Nephron progenitor cell (in vitro differentiated cells): ENCODE results near the gene XDH.

Source experiments
- DNase-seq: peaks from one replicate; pipeline ENCODE4 v3.0.0; 2021
- H3K27ac Mint-ChIP-seq: 2 replicates; pipeline ENCODE4 v1.8.0; 2021; ENCODE audit warnings: mild to moderate bottlenecking, moderate library complexity, mixed read lengths
- H3K27me3 Mint-ChIP-seq: 2 replicates; pipeline ENCODE4 v1.8.0; 2021; ENCODE audit warnings: mild to moderate bottlenecking, low read depth, mixed read lengths; ENCODE audit not compliant: poor library complexity
- H3K36me3 Mint-ChIP-seq: 2 replicates; pipeline ENCODE4 v1.8.0; 2021; ENCODE audit warnings: low read depth, mixed read lengths
- H3K4me1 Mint-ChIP-seq: 2 replicates; pipeline ENCODE4 v1.8.0; 2021; ENCODE audit warnings: mixed read lengths
- H3K4me3 Mint-ChIP-seq: 2 replicates; pipeline ENCODE4 v1.8.0; 2021; ENCODE audit warnings: mild to moderate bottlenecking, moderate library complexity, mixed read lengths
- H3K9me3 Mint-ChIP-seq: 2 replicates; pipeline ENCODE4 v1.8.0; 2021; ENCODE audit warnings: mild to moderate bottlenecking, moderate library complexity, mixed read lengths
- TF ChIP-seq, protein P1 (sequence below): fragments of 200-600 bp; sonication (generic); IDR thresholded peaks from 2 replicates; pipeline ENCODE4 v1.5.0; 2021; ENCODE audit warnings: antibody characterized with exemption

Gene XDH

DNA sequence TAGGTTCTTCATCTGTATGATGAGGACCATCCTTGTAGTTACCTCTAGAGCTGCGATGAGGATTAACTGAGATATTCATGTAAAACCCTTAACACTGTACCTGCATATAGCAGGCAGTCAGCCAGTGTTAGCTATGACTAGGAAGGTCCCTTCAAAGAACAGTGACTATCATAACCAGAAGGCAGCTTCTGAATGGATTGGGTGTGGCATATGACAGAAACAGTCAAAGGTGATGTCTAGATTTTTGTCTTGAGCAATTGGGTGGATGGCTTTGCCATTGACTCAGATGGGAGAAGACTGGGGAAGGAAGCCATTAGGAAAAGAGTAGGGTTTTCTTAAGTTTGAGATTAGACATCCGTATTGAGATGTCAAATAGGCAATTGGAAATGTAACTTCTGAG, 15.7 kb downstream of the XDH start:
- no peak overlapping the region for H3K4me3 Mint-ChIP-seq
- DNase-seq, result no peak
- peak overlapping the region; percentile 8 for H3K27ac Mint-ChIP-seq
- H3K27me3 Mint-ChIP-seq, result no peaks in the 10 kb centered on the region
- H3K36me3 Mint-ChIP-seq, result peaks cover 5% of the 10 kb centered on the region
- peaks cover 3% of the 10 kb centered on the region for H3K4me1 Mint-ChIP-seq
- TF ChIP-seq, protein P1, sequence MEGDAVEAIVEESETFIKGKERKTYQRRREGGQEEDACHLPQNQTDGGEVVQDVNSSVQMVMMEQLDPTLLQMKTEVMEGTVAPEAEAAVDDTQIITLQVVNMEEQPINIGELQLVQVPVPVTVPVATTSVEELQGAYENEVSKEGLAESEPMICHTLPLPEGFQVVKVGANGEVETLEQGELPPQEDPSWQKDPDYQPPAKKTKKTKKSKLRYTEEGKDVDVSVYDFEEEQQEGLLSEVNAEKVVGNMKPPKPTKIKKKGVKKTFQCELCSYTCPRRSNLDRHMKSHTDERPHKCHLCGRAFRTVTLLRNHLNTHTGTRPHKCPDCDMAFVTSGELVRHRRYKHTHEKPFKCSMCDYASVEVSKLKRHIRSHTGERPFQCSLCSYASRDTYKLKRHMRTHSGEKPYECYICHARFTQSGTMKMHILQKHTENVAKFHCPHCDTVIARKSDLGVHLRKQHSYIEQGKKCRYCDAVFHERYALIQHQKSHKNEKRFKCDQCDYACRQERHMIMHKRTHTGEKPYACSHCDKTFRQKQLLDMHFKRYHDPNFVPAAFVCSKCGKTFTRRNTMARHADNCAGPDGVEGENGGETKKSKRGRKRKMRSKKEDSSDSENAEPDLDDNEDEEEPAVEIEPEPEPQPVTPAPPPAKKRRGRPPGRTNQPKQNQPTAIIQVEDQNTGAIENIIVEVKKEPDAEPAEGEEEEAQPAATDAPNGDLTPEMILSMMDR, result no peak
- peaks cover 12% of the 10 kb centered on the region for H3K9me3 Mint-ChIP-seq

DNA sequence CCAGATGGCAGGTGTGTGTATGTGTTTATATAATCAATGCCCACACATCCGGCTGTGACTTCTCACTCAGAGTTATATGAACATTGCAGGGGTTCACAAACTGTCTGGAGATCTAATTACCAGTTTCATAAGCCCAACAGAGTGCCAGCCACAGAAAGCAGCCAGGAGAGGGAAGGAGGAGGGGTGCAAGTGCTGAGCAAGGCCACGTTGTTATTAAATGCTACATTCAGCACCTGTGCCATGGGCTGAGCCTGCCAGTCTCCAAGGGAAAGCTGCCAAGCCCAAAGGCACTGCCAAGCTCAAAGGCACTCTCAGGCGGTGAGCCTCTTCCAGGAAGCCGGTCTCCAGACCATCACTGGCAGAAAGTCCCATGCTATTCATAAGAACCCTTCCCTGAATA, 17.4 kb downstream of the XDH start:
- TF ChIP-seq, protein P1, result no peak
- H3K36me3 Mint-ChIP-seq, result peaks cover 5% of the 10 kb centered on the region
- peaks cover 3% of the 10 kb centered on the region for H3K4me1 Mint-ChIP-seq
- H3K9me3 Mint-ChIP-seq, result peaks cover 12% of the 10 kb centered on the region
- H3K27ac Mint-ChIP-seq, result no peak overlapping the region
- H3K27me3 Mint-ChIP-seq, result no peaks in the 10 kb centered on the region
- no peak for DNase-seq
- no peak overlapping the region for H3K4me3 Mint-ChIP-seq

DNA sequence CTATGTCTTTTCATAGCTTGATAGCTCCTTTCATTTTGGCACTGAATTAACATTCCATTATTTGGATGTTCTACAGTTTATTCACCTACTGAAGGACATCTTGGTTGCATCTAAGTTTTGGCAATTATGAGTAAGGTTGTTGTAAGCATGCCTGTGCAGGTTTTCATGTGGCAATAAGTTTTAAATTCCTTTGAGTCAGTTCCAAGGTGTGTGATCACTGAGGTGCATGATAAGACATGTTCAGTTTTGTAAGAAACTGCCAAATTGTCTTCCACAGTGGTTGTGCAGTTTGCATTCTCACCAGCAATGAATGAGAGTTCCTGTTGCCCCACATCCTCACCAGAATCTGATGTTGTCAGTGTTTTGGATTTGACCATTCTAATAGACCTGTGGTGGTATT, 24.2 kb downstream of the XDH start:
- no peaks in the 10 kb centered on the region for H3K4me1 Mint-ChIP-seq
- H3K9me3 Mint-ChIP-seq, result no peaks in the 10 kb centered on the region
- TF ChIP-seq, protein P1, result no peak
- H3K27me3 Mint-ChIP-seq, result peaks cover 10% of the 10 kb centered on the region
- H3K27ac Mint-ChIP-seq, result no peak overlapping the region
- H3K36me3 Mint-ChIP-seq, result no peaks in the 10 kb centered on the region
- DNase-seq, result no peak
- H3K4me3 Mint-ChIP-seq, result no peak overlapping the region

DNA sequence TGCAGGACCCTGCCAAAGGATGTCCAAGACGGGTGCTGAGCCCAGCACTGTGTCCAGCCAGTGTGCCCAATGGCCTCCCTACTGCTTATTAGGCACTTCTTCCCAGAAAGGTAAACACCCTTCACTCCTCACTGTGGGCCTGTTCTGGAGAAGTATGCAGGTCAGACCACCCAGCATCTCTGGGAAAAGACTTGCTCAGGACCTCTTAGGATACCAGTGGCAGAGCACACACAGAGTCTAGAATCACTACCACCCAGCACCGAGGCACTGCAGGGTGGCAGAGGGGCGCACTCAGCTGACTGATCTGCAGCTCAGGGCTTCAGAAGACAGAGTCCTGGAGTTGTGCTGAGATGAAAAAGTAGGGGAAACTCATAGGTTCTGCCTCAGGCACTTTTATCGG, 25.8 kb downstream of the XDH start:
- no peak for DNase-seq
- Mint-ChIP-seq H3K36me3 (no peaks in the 10 kb centered on the region), H3K27me3 (peaks cover 10% of the 10 kb centered on the region), H3K4me3 (no peak overlapping the region), H3K4me1 (no peaks in the 10 kb centered on the region), H3K9me3 (no peaks in the 10 kb centered on the region), H3K27ac (no peak overlapping the region)
- TF ChIP-seq, protein P1, result no peak

GRCh38 chr2:31387850-31388249, 26.7 kb downstream of the XDH start:
- H3K27ac Mint-ChIP-seq, result no peak overlapping the region
- no peak overlapping the region for H3K4me3 Mint-ChIP-seq
- DNase-seq, result no peak
- TF ChIP-seq, protein P1, result no peak
- no peaks in the 10 kb centered on the region for H3K9me3 Mint-ChIP-seq
- H3K4me1 Mint-ChIP-seq, result no peaks in the 10 kb centered on the region
- H3K27me3 Mint-ChIP-seq, result peaks cover 10% of the 10 kb centered on the region
- H3K36me3 Mint-ChIP-seq, result no peaks in the 10 kb centered on the region

GRCh38 chr2:31386648-31387047, 27.9 kb downstream of the XDH start:
- Mint-ChIP-seq H3K36me3 (no peaks in the 10 kb centered on the region), H3K27me3 (peaks cover 17% of the 10 kb centered on the region), H3K4me3 (no peak overlapping the region), H3K27ac (no peak overlapping the region), H3K9me3 (no peaks in the 10 kb centered on the region), H3K4me1 (no peaks in the 10 kb centered on the region)
- DNase-seq, result peak; percentile 20
- TF ChIP-seq, protein P1, result no peak
